GM12872 (cell line): ENCODE results near the gene DGKI.

Source experiments
- TF ChIP-seq, protein P1 (sequence below): IDR thresholded peaks from 3 replicates; pipeline ENCODE4 v1.5.1; 2011; ENCODE audit warnings: low read depth, mild to moderate bottlenecking, low read length, moderate library complexity; ENCODE audit not compliant: insufficient read depth

The DGKI gene

DNA sequence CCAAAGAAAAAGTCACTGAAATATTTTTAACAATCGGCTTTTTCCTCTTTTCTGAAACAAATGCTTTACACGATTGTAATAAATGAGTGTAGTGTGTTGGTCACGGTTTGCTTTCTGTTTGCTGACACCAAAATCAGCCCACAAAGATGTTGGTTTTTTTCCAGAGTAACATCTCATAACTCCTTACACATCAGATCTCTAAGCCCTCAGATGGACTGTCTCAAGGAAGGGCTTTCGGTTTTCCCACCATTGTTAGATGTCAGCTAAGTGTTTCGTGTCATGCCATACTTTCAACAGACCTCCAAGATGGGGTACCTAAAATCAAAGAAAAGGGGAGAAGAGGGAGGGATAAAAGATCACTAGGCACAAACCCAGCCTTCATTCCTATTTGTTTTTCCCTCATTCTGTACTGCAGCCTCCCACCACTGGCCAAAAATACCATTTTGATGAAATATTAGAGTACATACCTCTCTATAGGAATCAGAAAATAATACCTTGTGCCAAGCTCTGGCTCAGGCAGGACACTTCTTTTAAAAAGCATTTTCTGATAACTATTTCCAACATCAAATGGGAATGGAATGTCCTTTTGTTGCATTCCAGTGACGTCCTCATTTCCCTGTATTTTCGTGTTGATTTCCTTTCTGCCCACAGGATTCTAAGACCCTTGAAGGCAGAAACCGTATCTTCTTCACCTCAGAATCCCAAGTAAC lies 159.1 kb downstream of the DGKI start:
- TF ChIP-seq, protein P1, sequence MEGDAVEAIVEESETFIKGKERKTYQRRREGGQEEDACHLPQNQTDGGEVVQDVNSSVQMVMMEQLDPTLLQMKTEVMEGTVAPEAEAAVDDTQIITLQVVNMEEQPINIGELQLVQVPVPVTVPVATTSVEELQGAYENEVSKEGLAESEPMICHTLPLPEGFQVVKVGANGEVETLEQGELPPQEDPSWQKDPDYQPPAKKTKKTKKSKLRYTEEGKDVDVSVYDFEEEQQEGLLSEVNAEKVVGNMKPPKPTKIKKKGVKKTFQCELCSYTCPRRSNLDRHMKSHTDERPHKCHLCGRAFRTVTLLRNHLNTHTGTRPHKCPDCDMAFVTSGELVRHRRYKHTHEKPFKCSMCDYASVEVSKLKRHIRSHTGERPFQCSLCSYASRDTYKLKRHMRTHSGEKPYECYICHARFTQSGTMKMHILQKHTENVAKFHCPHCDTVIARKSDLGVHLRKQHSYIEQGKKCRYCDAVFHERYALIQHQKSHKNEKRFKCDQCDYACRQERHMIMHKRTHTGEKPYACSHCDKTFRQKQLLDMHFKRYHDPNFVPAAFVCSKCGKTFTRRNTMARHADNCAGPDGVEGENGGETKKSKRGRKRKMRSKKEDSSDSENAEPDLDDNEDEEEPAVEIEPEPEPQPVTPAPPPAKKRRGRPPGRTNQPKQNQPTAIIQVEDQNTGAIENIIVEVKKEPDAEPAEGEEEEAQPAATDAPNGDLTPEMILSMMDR: no peak

- TF ChIP-seq, protein P1: no peak
Measured at GRCh38 chr7:137685433-137686164, 161.2 kb downstream of the DGKI start.

- TF ChIP-seq, protein P1: no peak
Measured at GRCh38 chr7:137684776-137685175, 162.0 kb downstream of the DGKI start.

GRCh38 chr7:137684316-137684715 lies 162.5 kb downstream of the DGKI start:
- TF ChIP-seq, protein P1: no peak

DNA sequence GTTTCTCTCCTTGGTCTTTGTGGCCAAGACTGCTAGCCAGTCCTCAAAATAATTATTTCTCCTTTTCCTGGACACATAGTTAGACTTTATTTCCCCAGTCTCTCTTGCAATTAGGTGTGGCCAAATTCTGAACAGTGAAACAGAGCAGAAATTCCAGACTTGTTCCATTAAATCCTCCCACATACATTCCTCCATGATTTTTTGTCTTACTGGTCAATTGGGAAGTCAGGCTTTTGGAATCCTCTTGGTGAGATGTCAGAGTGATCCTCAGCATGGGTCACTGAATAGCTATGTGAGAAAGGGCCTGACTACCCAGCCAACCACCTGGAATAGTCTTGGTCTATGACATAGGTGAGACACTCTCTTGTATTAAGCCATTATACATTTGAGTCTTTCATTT lies 164.2 kb downstream of the DGKI start:
- TF ChIP-seq, protein P1: no peak

GRCh38 chr7:137681657-137682562 lies 164.9 kb downstream of the DGKI start:
- TF ChIP-seq, protein P1: no peak
